Measurements from ENCODE around the gene RASGRF1.

RASGRF1 gene

GRCh38 chr15:79073336-79073735 is 17.2 kb downstream of the RASGRF1 start:
- Histone ChIP-seq H3K36me3 (ENCODE audit: control insufficient read depth, insufficient read depth, low read length) (no peaks in the 10 kb centered on the region), H3K27me3 (replicated peaks; ENCODE audit: control insufficient read depth, insufficient read depth, low read length) (0 out of 2 replicates have a peak, but pooled peaks cover 1% of the 10 kb centered on the region), H3K4me3 (replicated peaks; ENCODE audit: low read depth, low read length) (no peak overlapping the region)
- TF ChIP-seq CTCF (IDR thresholded peaks at IDR 0.05; ENCODE audit: insufficient read depth, low read length, poor library complexity, severe bottlenecking), result no peak
- DNase-seq (ENCODE audit: extremely low read depth, insufficient read length), result no peak

- H3K4me3 ChIP-seq (replicated peaks; ENCODE audit: low read depth, low read length), result no peak overlapping the region
- H3K36me3 ChIP-seq (ENCODE audit: control insufficient read depth, insufficient read depth, low read length), result no peaks in the 10 kb centered on the region
- DNase-seq (ENCODE audit: extremely low read depth, insufficient read length), result no peak
- TF ChIP-seq CTCF (IDR thresholded peaks at IDR 0.05; ENCODE audit: insufficient read depth, low read length, poor library complexity, severe bottlenecking), result no peak
- 0 out of 2 replicates have a peak, but pooled peaks cover 1% of the 10 kb centered on the region for H3K27me3 ChIP-seq (replicated peaks; ENCODE audit: control insufficient read depth, insufficient read depth, low read length)
Observed at GRCh38 chr15:79071901-79072300, 18.7 kb downstream of the RASGRF1 start.

- TF ChIP-seq CTCF (IDR thresholded peaks at IDR 0.05; ENCODE audit: insufficient read depth, low read length, poor library complexity, severe bottlenecking), result no peak
- Histone ChIP-seq H3K36me3 (ENCODE audit: control insufficient read depth, insufficient read depth, low read length) (no peaks in the 10 kb centered on the region), H3K4me3 (replicated peaks; ENCODE audit: low read depth, low read length) (no peak overlapping the region), H3K27me3 (replicated peaks; ENCODE audit: control insufficient read depth, insufficient read depth, low read length) (0 out of 2 replicates have a peak, but pooled peaks cover 1% of the 10 kb centered on the region)
- DNase-seq (ENCODE audit: extremely low read depth, insufficient read length), result no peak
Observed at GRCh38 chr15:79068790-79069189, 21.8 kb downstream of the RASGRF1 start.

GRCh38 chr15:79067969-79068368 is 22.6 kb downstream of the RASGRF1 start:
- H3K27me3 ChIP-seq (replicated peaks; ENCODE audit: control insufficient read depth, insufficient read depth, low read length), result no peaks in the 10 kb centered on the region
- H3K4me3 ChIP-seq (replicated peaks; ENCODE audit: low read depth, low read length), result no peak overlapping the region
- TF ChIP-seq CTCF (IDR thresholded peaks at IDR 0.05; ENCODE audit: insufficient read depth, low read length, poor library complexity, severe bottlenecking), result no peak
- no peak for DNase-seq (ENCODE audit: extremely low read depth, insufficient read length)
- H3K36me3 ChIP-seq (ENCODE audit: control insufficient read depth, insufficient read depth, low read length), result no peaks in the 10 kb centered on the region

GRCh38 chr15:79067072-79067833 is 23.3 kb downstream of the RASGRF1 start:
- DNase-seq (ENCODE audit: extremely low read depth, insufficient read length), result no peak
- no peak for TF ChIP-seq CTCF (IDR thresholded peaks at IDR 0.05; ENCODE audit: insufficient read depth, low read length, poor library complexity, severe bottlenecking)
- no peak overlapping the region for H3K4me3 ChIP-seq (replicated peaks; ENCODE audit: low read depth, low read length)

More at GRCh38 chr15:79067072-79067833, 23.3 kb downstream of the RASGRF1 start:
- Histone ChIP-seq H3K27me3 (replicated peaks; ENCODE audit: control insufficient read depth, insufficient read depth, low read length) (no peaks in the 10 kb centered on the region), H3K36me3 (ENCODE audit: control insufficient read depth, insufficient read depth, low read length) (no peaks in the 10 kb centered on the region)
